SK-N-SH treated with all-trans-retinoic acid at 6 μM for 48 hours (cell line): ENCODE measurements around the gene TMEM150B.

ENCODE experiments used
- ARNTL ChIP-seq: fragments of 450-650 bp; formaldehyde crosslinking; IDR thresholded peaks from 2 replicates; pipeline ENCODE4 v1.5.0; 2020; ENCODE audit warnings: low read depth, mild to moderate bottlenecking, moderate library complexity, borderline replicate concordance
- GLIS3 ChIP-seq: fragments of 250-450 bp; sonication (Bioruptor Pico); IDR thresholded peaks from 2 replicates; pipeline ENCODE4 v1.5.0; 2020; ENCODE audit warnings: mild to moderate bottlenecking, moderate library complexity
- ZFP30 ChIP-seq: fragments of 450-650 bp; formaldehyde crosslinking; IDR thresholded peaks from 2 replicates; pipeline ENCODE4 v1.5.0; 2022; ENCODE audit warnings: mild to moderate bottlenecking, moderate library complexity

GRCh38 chr19:55270172-55270942, 54.8 kb downstream of the TMEM150B start:
- TF ChIP-seq ZFP30 (CRISPR knock-in tag), result no peak
- no peak for TF ChIP-seq GLIS3
- no peak for TF ChIP-seq ARNTL (CRISPR knock-in tag)
